NB4 (cell line): ENCODE results near the gene NTRK2.

Source experiments
- DNase-seq: peaks from one replicate; pipeline ENCODE4 v3.0.0; 2010; ENCODE audit warnings: low read depth
- H3K4me3 ChIP-seq: one replicate; pipeline ENCODE4 v1.5.1; 2011; ENCODE audit warnings: mild to moderate bottlenecking, low read depth, low read length, moderate library complexity
- MYC ChIP-seq: IDR thresholded peaks from 2 replicates; pipeline ENCODE4 v1.6.1; 2011; ENCODE audit warnings: low read depth, low read length
- POLR2A ChIP-seq: IDR thresholded peaks from 2 replicates; pipeline ENCODE4 v1.6.1; 2011; ENCODE audit warnings: mild to moderate bottlenecking; ENCODE audit not compliant: insufficient read length; ENCODE audit errors: extremely low read depth
- TF ChIP-seq, protein P1 (sequence below): IDR thresholded peaks from one replicate; pipeline ENCODE4 v1.5.1; 2012; ENCODE audit warnings: low read depth, low read length
- TF ChIP-seq, protein P2 (sequence below): IDR thresholded peaks from 2 replicates; pipeline ENCODE4 v1.6.1; 2011; ENCODE audit warnings: low read depth, low read length

The NTRK2 gene

DNA sequence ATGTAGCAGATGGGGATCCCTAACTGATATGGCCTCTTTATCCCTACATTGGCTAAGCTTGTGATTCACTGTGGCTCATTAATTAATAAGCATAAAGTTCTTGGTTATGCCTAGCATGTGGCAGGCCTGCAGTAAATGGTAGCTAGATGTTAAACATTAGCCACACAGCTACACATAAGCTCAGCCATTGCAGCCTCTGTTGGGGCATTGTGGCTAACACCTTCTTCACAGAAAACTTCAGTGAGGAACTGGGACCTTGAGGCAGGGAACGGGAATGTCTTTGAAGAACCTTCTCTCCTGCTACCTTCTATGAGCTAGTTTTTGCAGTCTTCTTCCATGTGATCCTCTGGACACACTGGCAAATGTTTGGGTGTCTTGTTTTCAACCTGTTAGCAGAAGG is 338.2 kb downstream of the NTRK2 start:
- no peak for DNase-seq

DNA sequence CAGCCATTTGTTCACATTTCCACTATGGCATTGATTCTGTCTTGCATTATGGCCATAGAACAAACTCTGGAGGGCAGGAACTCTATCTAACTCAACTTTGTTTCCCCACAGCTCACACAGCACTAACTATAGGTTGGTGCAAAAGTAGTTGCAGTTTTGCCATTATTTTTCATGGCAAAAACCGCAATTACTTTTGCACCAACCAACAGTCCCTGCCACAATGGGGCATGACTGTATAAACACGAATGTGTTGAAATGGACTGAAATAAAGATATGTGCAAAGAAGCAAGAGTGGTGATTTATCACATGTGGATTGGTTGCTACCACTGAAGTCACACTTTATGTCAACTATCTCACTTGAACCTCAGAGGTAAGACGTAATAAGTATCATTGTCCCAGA is 338.7 kb downstream of the NTRK2 start:
- TF ChIP-seq MYC (no peak), POLR2A (no peak)
- TF ChIP-seq, protein P1, sequence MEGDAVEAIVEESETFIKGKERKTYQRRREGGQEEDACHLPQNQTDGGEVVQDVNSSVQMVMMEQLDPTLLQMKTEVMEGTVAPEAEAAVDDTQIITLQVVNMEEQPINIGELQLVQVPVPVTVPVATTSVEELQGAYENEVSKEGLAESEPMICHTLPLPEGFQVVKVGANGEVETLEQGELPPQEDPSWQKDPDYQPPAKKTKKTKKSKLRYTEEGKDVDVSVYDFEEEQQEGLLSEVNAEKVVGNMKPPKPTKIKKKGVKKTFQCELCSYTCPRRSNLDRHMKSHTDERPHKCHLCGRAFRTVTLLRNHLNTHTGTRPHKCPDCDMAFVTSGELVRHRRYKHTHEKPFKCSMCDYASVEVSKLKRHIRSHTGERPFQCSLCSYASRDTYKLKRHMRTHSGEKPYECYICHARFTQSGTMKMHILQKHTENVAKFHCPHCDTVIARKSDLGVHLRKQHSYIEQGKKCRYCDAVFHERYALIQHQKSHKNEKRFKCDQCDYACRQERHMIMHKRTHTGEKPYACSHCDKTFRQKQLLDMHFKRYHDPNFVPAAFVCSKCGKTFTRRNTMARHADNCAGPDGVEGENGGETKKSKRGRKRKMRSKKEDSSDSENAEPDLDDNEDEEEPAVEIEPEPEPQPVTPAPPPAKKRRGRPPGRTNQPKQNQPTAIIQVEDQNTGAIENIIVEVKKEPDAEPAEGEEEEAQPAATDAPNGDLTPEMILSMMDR: no peak
- TF ChIP-seq, protein P2, sequence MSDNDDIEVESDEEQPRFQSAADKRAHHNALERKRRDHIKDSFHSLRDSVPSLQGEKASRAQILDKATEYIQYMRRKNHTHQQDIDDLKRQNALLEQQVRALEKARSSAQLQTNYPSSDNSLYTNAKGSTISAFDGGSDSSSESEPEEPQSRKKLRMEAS: no peak
- no peak overlapping the region for H3K4me3 ChIP-seq
- DNase-seq: no peak

More for the DNA sequence above, 338.2 kb downstream of the NTRK2 start:
- H3K4me3 ChIP-seq: no peak overlapping the region
- TF ChIP-seq POLR2A (no peak), MYC (no peak)
- TF ChIP-seq, protein P2: no peak
- TF ChIP-seq, protein P1: no peak

GRCh38 chr9:85009251-85009650 is 339.7 kb downstream of the NTRK2 start:
- TF ChIP-seq, protein P1: no peak
- TF ChIP-seq POLR2A: no peak
- TF ChIP-seq, protein P2: no peak
- no peak for TF ChIP-seq MYC
- H3K4me3 ChIP-seq: no peak overlapping the region
- DNase-seq: no peak

GRCh38 chr9:85013703-85014102 is 344.2 kb downstream of the NTRK2 start:
- no peak for DNase-seq
- TF ChIP-seq, protein P2: no peak
- H3K4me3 ChIP-seq: no peak overlapping the region

DNA sequence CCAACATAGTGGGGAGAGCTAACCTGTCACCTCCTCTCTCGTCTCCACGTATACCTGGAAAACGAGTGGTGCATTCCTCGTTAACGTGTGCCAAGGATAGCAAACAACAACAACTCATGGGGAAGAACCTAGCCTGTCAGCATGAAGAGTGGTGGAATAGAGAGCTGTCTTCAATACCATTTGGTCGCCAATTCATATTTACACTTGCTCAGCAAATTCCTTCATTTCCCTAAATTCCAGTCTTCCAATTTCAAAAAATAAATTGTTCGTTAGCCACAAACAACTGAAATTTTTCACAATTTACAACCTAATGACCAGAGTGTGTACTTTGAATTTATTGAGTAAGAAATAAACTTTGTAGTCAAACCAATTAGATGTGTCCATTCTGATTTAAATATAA is 344.8 kb downstream of the NTRK2 start:
- H3K4me3 ChIP-seq: no peak overlapping the region
- DNase-seq: no peak
- no peak for TF ChIP-seq MYC
- TF ChIP-seq, protein P1: no peak
- no peak for TF ChIP-seq POLR2A
- TF ChIP-seq, protein P2: no peak

GRCh38 chr9:85016384-85017006 is 347.0 kb downstream of the NTRK2 start:
- DNase-seq: no peak
- TF ChIP-seq, protein P1: no peak
- TF ChIP-seq, protein P2: no peak
- no peak for TF ChIP-seq POLR2A
- TF ChIP-seq MYC: no peak
- no peak overlapping the region for H3K4me3 ChIP-seq
